HCT116 (cell line): Measurements from ENCODE around the gene RNASEH2B. TPM values are rescaled to one million over a fixed set of nuclear protein-coding genes. Genes with fewer than 3 reads are reported as not detected.

Experiments used
- ATAC-seq: fragments of 200-7000 bp; cut with Tn5 transposase; 2 replicates; pipeline ENCODE4 v1.9.1; 2020; ENCODE audit warnings: mild to moderate bottlenecking, moderate library complexity
- BruUV-seq: library from RNA; stranded (reverse); fragments of 400-500 nt; replicated peaks from 2 replicates; lab custom pipeline; 2021; lab: Mats Ljungman, UMichigan
- CTCF ChIA-PET: fragments of 300-600 bp; sonication (Branson Sonifier 250); formaldehyde crosslinking; loops from one replicate; lab custom pipeline; 2021; ENCODE audit warnings: antibody characterized with exemption; lab: Charles Lee
- POLR2A ChIA-PET: fragments of 300-600, 350-600 bp; sonication (Branson Sonifier 250); formaldehyde crosslinking; loops from one replicate; lab custom pipeline; 2021; ENCODE audit warnings: antibody characterized with exemption; lab: Charles Lee
- RAD21 ChIA-PET, 2 experiments: fragments of 300-600 bp; sonication (Branson Sonifier 250); formaldehyde crosslinking; loops; one replicate each; lab custom pipeline; 2023; ENCODE audit warnings: low total read pairs in 2 of 2; ENCODE audit not compliant: uncharacterized antibody in 2 of 2, unreplicated experiment in 2 of 2, low non-redundant PET in 1 of 2; lab: Charles Lee
- DNase-seq: peaks from one replicate; pipeline ENCODE4 v3.0.0-alpha.2; 2010; ENCODE audit warnings: low read depth, low spot score
- H2AFZ ChIP-seq: fragments of 200-600 bp; shearing (Covaris generic), sonication (generic); 2 replicates; pipeline ENCODE4 v1.6.1; 2017; ENCODE audit warnings: low read depth, mixed run types, mixed read lengths, antibody characterized with exemption, low read length; ENCODE audit not compliant: poor library complexity, severe bottlenecking
- H3K27ac ChIP-seq: 2 replicates; pipeline ENCODE4 v1.5.1; 2012; ENCODE audit warnings: low read depth, low read length
- H3K27me3 ChIP-seq: fragments of 200-600 bp; sonication (generic); 2 replicates; pipeline ENCODE4 v1.6.1; 2016; ENCODE audit warnings: mixed run types, low read length, mixed read lengths; ENCODE audit not compliant: insufficient read depth
- H3K36me3 ChIP-seq, 2 experiments: fragments of 200-500 bp in 1 of 2; fragments of 200-600 bp in 1 of 2; sonication (Bioruptor generic) in 1 of 2; sonication (generic) in 1 of 2; 2 replicates each; pipeline versions ENCODE4 v1.5.1 to v1.6.1; 2014 to 2016; ENCODE audit warnings: low read length in 2 of 2, inconsistent platforms in 1 of 2, mixed read lengths in 1 of 2, mixed run types in 1 of 2; ENCODE audit not compliant: insufficient read depth in 2 of 2, control insufficient read depth in 1 of 2
- H3K4me1 ChIP-seq, 2 experiments: fragments of 200-600 bp in 1 of 2; sonication (generic) in 1 of 2; 2 replicates each; pipeline versions ENCODE4 v1.5.1 to v1.6.1; 2012 to 2017; ENCODE audit warnings: low read length in 2 of 2, inconsistent platforms in 1 of 2, mild to moderate bottlenecking in 1 of 2, mixed read lengths in 1 of 2, mixed run types in 1 of 2, moderate library complexity in 1 of 2; ENCODE audit not compliant: insufficient read depth in 2 of 2, control insufficient read depth in 1 of 2
- H3K4me2 ChIP-seq: fragments of 200-600 bp; sonication (generic); 2 replicates; pipeline ENCODE4 v1.6.1; 2017; ENCODE audit warnings: mixed run types, low read length, mixed read lengths
- H3K4me3 ChIP-seq, 2 experiments: fragments of 200-600 bp in 1 of 2; sonication (generic) in 1 of 2; replicated peaks in 1 of 2; 2 replicates each; pipeline ENCODE4 v1.5.1; 2011 to 2016; ENCODE audit warnings: low read length in 2 of 2, control low read depth in 1 of 2, low read depth in 1 of 2, mild to moderate bottlenecking in 1 of 2, mixed read lengths in 1 of 2, mixed run types in 1 of 2
- H3K79me2 ChIP-seq: fragments of 200-600 bp; sonication (generic); 2 replicates; pipeline ENCODE4 v1.6.1; 2017; ENCODE audit warnings: mild to moderate bottlenecking, mixed run types, low read length, moderate library complexity, mixed read lengths; ENCODE audit not compliant: insufficient read depth
- H3K9ac ChIP-seq: fragments of 200-600 bp; sonication (generic); 2 replicates; pipeline ENCODE4 v1.6.1; 2016; ENCODE audit warnings: low read length, mixed read lengths
- H3K9me2 ChIP-seq: fragments of 200-600 bp; sonication (generic), shearing (Covaris generic); 2 replicates; pipeline ENCODE4 v1.6.1; 2017; ENCODE audit warnings: mixed run types, mild to moderate bottlenecking, moderate library complexity; ENCODE audit not compliant: insufficient read depth
- H3K9me3 ChIP-seq, 2 experiments: fragments of 200-500 bp in 1 of 2; fragments of 200-600 bp in 1 of 2; sonication (Bioruptor generic) in 1 of 2; sonication (generic) in 1 of 2; 2 replicates each; pipeline ENCODE4 v1.6.1; 2014 to 2017; ENCODE audit warnings: low read length in 2 of 2, mixed read lengths in 2 of 2, inconsistent platforms in 1 of 2, low read depth in 1 of 2, mild to moderate bottlenecking in 1 of 2, mixed run types in 1 of 2, moderate library complexity in 1 of 2; ENCODE audit not compliant: control insufficient read depth in 1 of 2, insufficient read depth in 1 of 2
- H4K20me1 ChIP-seq: fragments of 200-600 bp; sonication (generic), shearing (Covaris generic); 2 replicates; pipeline ENCODE4 v1.6.1; 2017; ENCODE audit warnings: mixed run types, mild to moderate bottlenecking, moderate library complexity; ENCODE audit not compliant: insufficient read depth
- RAD21 ChIP-seq: IDR thresholded peaks from 2 replicates; pipeline ENCODE4 v1.6.1; 2012; ENCODE audit warnings: low read depth, mild to moderate bottlenecking
- intact Hi-C: fragments of 100-400 bp; cut with micrococcal nuclease; formaldehyde crosslinking; loops from 2 replicates; pipeline ENCODE4 v1.10.0; 2022
- total RNA-seq: library from RNA; stranded (reverse); gene quantifications from one replicate; pipeline ENCODE4 v1.2.1, GENCODE V29; 2021; ENCODE audit not compliant: unreplicated experiment
- TF ChIP-seq, protein P1 (sequence below): IDR thresholded peaks from 2 replicates; pipeline ENCODE4 v1.6.1; 2012; ENCODE audit warnings: low read depth
- TF ChIP-seq, protein P2 (sequence below), 3 experiments: fragments of 200-600 bp in 1 of 3; sonication (generic) in 1 of 3; IDR thresholded peaks in 2 of 3; conservative IDR thresholded peaks in 1 of 3; 2 replicates each; pipeline ENCODE4 v1.5.1; 2012 to 2017; ENCODE audit warnings: low read depth in 2 of 3, low read length in 2 of 3, antibody characterized with exemption in 1 of 3, borderline replicate concordance in 1 of 3, control low read depth in 1 of 3, mild to moderate bottlenecking in 1 of 3, mixed read lengths in 1 of 3, mixed run types in 1 of 3, moderate library complexity in 1 of 3; ENCODE audit not compliant: insufficient read depth in 1 of 3
- TF ChIP-seq, protein P3 (sequence below): IDR thresholded peaks from 2 replicates; pipeline ENCODE4 v1.6.1; 2011; ENCODE audit warnings: mild to moderate bottlenecking, low read length, moderate library complexity; ENCODE audit not compliant: insufficient replicate concordance; ENCODE audit errors: extremely low read depth

RNASEH2B gene
- total RNA-seq, 1 experiment from 2014 or later, result 41.3 TPM

DNA sequence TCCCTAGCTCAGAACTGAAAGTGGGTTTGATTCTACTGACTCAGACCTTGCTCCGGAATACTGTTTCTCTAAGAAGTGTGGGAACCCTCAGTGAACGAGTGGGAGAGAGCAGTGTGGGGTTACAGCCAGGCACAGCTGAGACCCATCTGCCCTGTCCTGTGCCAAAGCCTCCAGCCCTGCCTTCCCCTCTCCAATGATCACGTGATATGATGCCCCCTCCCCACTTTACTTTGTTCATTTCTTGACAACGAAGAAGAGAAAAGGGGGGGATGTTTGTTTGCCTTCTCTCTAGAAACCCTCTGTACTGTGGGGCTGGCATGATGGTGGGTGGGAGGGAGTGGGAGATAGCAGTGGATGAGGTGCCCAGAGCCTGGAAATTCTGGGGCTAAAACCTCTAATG lies 96.0 kb downstream of the RNASEH2B start:
- Histone ChIP-seq H3K36me3 (no peaks in the 10 kb centered on the region), H3K4me1 (no peaks in the 10 kb centered on the region), H3K27ac (no peak overlapping the region), H4K20me1 (no peaks in the 10 kb centered on the region), H3K9ac (no peak overlapping the region), H2AFZ (no peak overlapping the region), H3K79me2 (no peaks in the 10 kb centered on the region), H3K4me3 (no peak overlapping the region), H3K9me3 (no peaks in the 10 kb centered on the region), H3K4me2 (no peak overlapping the region), H3K27me3 (no peaks in the 10 kb centered on the region), H3K9me2 (no peaks in the 10 kb centered on the region)
- intact Hi-C loops, result no loop called here
- ChIA-PET POLR2A (no interaction called here), CTCF (no interaction called here), RAD21 (no interaction called here)
- DNase-seq (no peak), ATAC-seq (no peak)
- BruUV-seq, result no TSS peak
- TF ChIP-seq, protein P1, sequence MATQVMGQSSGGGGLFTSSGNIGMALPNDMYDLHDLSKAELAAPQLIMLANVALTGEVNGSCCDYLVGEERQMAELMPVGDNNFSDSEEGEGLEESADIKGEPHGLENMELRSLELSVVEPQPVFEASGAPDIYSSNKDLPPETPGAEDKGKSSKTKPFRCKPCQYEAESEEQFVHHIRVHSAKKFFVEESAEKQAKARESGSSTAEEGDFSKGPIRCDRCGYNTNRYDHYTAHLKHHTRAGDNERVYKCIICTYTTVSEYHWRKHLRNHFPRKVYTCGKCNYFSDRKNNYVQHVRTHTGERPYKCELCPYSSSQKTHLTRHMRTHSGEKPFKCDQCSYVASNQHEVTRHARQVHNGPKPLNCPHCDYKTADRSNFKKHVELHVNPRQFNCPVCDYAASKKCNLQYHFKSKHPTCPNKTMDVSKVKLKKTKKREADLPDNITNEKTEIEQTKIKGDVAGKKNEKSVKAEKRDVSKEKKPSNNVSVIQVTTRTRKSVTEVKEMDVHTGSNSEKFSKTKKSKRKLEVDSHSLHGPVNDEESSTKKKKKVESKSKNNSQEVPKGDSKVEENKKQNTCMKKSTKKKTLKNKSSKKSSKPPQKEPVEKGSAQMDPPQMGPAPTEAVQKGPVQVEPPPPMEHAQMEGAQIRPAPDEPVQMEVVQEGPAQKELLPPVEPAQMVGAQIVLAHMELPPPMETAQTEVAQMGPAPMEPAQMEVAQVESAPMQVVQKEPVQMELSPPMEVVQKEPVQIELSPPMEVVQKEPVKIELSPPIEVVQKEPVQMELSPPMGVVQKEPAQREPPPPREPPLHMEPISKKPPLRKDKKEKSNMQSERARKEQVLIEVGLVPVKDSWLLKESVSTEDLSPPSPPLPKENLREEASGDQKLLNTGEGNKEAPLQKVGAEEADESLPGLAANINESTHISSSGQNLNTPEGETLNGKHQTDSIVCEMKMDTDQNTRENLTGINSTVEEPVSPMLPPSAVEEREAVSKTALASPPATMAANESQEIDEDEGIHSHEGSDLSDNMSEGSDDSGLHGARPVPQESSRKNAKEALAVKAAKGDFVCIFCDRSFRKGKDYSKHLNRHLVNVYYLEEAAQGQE, result no peak
- TF ChIP-seq RAD21, result no peak
- TF ChIP-seq, protein P2, sequence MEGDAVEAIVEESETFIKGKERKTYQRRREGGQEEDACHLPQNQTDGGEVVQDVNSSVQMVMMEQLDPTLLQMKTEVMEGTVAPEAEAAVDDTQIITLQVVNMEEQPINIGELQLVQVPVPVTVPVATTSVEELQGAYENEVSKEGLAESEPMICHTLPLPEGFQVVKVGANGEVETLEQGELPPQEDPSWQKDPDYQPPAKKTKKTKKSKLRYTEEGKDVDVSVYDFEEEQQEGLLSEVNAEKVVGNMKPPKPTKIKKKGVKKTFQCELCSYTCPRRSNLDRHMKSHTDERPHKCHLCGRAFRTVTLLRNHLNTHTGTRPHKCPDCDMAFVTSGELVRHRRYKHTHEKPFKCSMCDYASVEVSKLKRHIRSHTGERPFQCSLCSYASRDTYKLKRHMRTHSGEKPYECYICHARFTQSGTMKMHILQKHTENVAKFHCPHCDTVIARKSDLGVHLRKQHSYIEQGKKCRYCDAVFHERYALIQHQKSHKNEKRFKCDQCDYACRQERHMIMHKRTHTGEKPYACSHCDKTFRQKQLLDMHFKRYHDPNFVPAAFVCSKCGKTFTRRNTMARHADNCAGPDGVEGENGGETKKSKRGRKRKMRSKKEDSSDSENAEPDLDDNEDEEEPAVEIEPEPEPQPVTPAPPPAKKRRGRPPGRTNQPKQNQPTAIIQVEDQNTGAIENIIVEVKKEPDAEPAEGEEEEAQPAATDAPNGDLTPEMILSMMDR (IDR thresholded peaks at IDR 0.05 in 2 of 3, conservative IDR thresholded peaks at IDR 0.05 in 1 of 3; ENCODE audit: borderline replicate concordance in 1 of 3, insufficient read depth in 1 of 3, low read depth in 2 of 3, low read length in 2 of 3), result no peak
- TF ChIP-seq, protein P3, sequence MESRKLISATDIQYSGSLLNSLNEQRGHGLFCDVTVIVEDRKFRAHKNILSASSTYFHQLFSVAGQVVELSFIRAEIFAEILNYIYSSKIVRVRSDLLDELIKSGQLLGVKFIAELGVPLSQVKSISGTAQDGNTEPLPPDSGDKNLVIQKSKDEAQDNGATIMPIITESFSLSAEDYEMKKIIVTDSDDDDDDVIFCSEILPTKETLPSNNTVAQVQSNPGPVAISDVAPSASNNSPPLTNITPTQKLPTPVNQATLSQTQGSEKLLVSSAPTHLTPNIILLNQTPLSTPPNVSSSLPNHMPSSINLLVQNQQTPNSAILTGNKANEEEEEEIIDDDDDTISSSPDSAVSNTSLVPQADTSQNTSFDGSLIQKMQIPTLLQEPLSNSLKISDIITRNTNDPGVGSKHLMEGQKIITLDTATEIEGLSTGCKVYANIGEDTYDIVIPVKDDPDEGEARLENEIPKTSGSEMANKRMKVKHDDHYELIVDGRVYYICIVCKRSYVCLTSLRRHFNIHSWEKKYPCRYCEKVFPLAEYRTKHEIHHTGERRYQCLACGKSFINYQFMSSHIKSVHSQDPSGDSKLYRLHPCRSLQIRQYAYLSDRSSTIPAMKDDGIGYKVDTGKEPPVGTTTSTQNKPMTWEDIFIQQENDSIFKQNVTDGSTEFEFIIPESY, result no peak

Other genes with a start within 250 kb of the RNASEH2B start
- gene DLEU7, start 66.1 kb upstream of the RNASEH2B start, total RNA-seq, result not detected
- not detected for gene C13orf42, start 201.5 kb downstream of the RNASEH2B start, total RNA-seq